ENCODE measurements around the gene ATP11C. TPM values are rescaled to one million over a fixed set of nuclear protein-coding genes. Genes with fewer than 3 reads are reported as not detected.
"Not testable (repeated sequence)": the region's sequence is repeated elsewhere in the genome, so short reads cannot be mapped to it uniquely, and the experiment has no call there.

The ATP11C gene
- total and polyA plus RNA-seq, 7 donors = 2.1 to 3.9 (median 3.0) TPM

DNA sequence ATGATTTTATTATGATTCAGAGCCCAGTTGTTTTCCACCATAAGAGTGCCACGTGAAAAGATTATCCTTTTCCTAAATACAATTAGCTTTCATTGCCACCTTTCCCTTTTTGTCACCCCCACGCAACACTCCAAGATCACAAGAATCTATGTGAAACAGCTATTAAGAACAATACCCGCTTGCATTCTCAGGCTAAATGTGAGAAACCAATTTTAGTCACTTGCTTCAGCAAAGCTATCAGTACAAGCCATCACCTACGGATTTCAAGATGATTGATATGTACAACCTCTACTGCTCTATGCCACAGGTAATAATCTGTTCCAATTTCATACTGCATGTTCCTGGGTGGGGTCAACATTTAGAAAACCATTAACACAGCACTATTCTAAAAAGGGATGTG lies 2.5 kb downstream of the ATP11C start:
- H3K4me3 ChIP-seq = no peak overlapping the region
- H3K27me3 ChIP-seq (ENCODE audit: insufficient read depth in 3 of 3, low read length in 2 of 3) = no peaks in the 10 kb centered on the region
- no peak overlapping the region for H3K27ac ChIP-seq
- ATAC-seq = no peak
- intact Hi-C loops (cut with DNase I) = no loop called here
- DNase-seq = no peak
- H3K4me1 ChIP-seq = no peaks in the 10 kb centered on the region
- H3K9me3 ChIP-seq = no peaks in the 10 kb centered on the region
- no peaks in the 10 kb centered on the region for H3K36me3 ChIP-seq (ENCODE audit: insufficient read depth in 1 of 2, low read depth in 1 of 2)
- TF ChIP-seq, protein P1, sequence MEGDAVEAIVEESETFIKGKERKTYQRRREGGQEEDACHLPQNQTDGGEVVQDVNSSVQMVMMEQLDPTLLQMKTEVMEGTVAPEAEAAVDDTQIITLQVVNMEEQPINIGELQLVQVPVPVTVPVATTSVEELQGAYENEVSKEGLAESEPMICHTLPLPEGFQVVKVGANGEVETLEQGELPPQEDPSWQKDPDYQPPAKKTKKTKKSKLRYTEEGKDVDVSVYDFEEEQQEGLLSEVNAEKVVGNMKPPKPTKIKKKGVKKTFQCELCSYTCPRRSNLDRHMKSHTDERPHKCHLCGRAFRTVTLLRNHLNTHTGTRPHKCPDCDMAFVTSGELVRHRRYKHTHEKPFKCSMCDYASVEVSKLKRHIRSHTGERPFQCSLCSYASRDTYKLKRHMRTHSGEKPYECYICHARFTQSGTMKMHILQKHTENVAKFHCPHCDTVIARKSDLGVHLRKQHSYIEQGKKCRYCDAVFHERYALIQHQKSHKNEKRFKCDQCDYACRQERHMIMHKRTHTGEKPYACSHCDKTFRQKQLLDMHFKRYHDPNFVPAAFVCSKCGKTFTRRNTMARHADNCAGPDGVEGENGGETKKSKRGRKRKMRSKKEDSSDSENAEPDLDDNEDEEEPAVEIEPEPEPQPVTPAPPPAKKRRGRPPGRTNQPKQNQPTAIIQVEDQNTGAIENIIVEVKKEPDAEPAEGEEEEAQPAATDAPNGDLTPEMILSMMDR (IDR thresholded peaks at IDR 0.05) = no peak
- WGBS, 3 donors = 61 to 88% (median 88%) methylated on average over 4 of the region's 4 CpGs

- H3K9me3 ChIP-seq = no peaks in the 10 kb centered on the region
- no peak overlapping the region for H3K4me3 ChIP-seq
- ATAC-seq = no peak
- no peak overlapping the region for H3K27ac ChIP-seq
- no peak for DNase-seq
- H3K4me1 ChIP-seq = no peaks in the 10 kb centered on the region
- WGBS, 3 donors = 53 to 71% (median 58%) methylated on average over 5 of the region's 5 CpGs
- TF ChIP-seq, protein P1 (IDR thresholded peaks at IDR 0.05) = no peak
- intact Hi-C loops (cut with DNase I) = no loop called here
- H3K36me3 ChIP-seq (ENCODE audit: insufficient read depth in 1 of 2, low read depth in 1 of 2) = no peaks in the 10 kb centered on the region
- no peaks in the 10 kb centered on the region for H3K27me3 ChIP-seq (ENCODE audit: insufficient read depth in 3 of 3, low read length in 2 of 3)
Measured at GRCh38 chrX:139929876-139930275, 3.0 kb downstream of the ATP11C start.

GRCh38 chrX:139924696-139925095 lies 8.2 kb downstream of the ATP11C start:
- no peak for DNase-seq
- Histone ChIP-seq H3K36me3 (ENCODE audit: insufficient read depth in 1 of 2, low read depth in 1 of 2) (no peaks in the 10 kb centered on the region), H3K4me1 (no peaks in the 10 kb centered on the region), H3K9me3 (no peaks in the 10 kb centered on the region), H3K27ac (no peak overlapping the region), H3K27me3 (ENCODE audit: insufficient read depth in 3 of 3, low read length in 2 of 3) (no peaks in the 10 kb centered on the region), H3K4me3 (no peak overlapping the region)
- 51 to 63% (median 58%) methylated on average over 6 of the region's 6 CpGs for WGBS, 3 donors
- no peak for ATAC-seq
- TF ChIP-seq, protein P1 (IDR thresholded peaks at IDR 0.05) = no peak
- intact Hi-C loops (cut with DNase I) = no loop called here

DNA sequence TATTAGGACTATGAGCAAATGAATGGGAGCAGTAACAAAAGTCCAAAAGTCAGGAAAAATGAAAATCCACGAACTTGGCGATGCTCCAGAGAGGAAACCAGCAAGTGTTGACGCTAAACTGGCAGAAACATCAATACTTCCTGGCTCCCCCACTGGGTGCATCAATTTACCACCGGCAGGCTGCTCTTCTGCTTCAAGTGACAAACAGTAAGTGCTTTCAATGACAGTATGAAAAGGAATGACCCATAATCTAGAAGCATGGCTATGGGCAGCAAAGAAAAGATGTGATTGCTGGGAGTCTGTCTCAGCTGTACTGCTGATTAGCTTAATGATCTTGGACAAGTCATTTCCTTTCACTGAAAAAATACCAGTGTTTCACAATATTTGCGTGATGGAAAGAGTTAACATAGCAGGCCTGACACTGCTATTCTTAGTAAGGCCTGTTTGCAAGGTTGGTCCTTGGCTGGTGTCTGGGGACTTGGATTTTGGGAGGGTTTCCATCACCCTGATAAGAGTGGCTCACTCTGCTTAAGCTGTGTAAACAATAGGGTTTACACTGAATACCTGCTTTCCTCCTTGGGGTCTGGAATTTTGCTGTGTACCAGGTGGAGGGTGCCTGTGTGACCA lies 8.7 kb downstream of the ATP11C start:
- Histone ChIP-seq H3K27ac (no peak overlapping the region), H3K9me3 (no peaks in the 10 kb centered on the region), H3K36me3 (ENCODE audit: insufficient read depth in 1 of 2, low read depth in 1 of 2) (no peaks in the 10 kb centered on the region), H3K4me1 (no peaks in the 10 kb centered on the region), H3K27me3 (ENCODE audit: insufficient read depth in 3 of 3, low read length in 2 of 3) (no peaks in the 10 kb centered on the region), H3K4me3 (no peak overlapping the region)
- intact Hi-C loops (cut with DNase I) = no loop called here
- TF ChIP-seq, protein P1 (IDR thresholded peaks at IDR 0.05) = no peak
- DNase-seq = no peak
- 44 to 51% (median 44%) methylated on average over 5 of the region's 5 CpGs for WGBS, 3 donors
- ATAC-seq = no peak

- ATAC-seq; H3K27me3 ChIP-seq (ENCODE audit: insufficient read depth in 3 of 3, low read length in 2 of 3); intact Hi-C loops (cut with DNase I); H3K27ac ChIP-seq; H3K9me3 ChIP-seq; H3K4me3 ChIP-seq; H3K36me3 ChIP-seq (ENCODE audit: insufficient read depth in 1 of 2, low read depth in 1 of 2); H3K4me1 ChIP-seq; DNase-seq: not testable (repeated sequence)
- 78 to 96% (median 91%) methylated on average over 6 of the region's 6 CpGs for WGBS, 3 donors
Measured at GRCh38 chrX:139921142-139921541, 11.7 kb downstream of the ATP11C start.

All from psoas muscle (tissue), 8 donors.